Measurements from ENCODE around the gene ADAMTS17.

ADAMTS17 gene, protein sequence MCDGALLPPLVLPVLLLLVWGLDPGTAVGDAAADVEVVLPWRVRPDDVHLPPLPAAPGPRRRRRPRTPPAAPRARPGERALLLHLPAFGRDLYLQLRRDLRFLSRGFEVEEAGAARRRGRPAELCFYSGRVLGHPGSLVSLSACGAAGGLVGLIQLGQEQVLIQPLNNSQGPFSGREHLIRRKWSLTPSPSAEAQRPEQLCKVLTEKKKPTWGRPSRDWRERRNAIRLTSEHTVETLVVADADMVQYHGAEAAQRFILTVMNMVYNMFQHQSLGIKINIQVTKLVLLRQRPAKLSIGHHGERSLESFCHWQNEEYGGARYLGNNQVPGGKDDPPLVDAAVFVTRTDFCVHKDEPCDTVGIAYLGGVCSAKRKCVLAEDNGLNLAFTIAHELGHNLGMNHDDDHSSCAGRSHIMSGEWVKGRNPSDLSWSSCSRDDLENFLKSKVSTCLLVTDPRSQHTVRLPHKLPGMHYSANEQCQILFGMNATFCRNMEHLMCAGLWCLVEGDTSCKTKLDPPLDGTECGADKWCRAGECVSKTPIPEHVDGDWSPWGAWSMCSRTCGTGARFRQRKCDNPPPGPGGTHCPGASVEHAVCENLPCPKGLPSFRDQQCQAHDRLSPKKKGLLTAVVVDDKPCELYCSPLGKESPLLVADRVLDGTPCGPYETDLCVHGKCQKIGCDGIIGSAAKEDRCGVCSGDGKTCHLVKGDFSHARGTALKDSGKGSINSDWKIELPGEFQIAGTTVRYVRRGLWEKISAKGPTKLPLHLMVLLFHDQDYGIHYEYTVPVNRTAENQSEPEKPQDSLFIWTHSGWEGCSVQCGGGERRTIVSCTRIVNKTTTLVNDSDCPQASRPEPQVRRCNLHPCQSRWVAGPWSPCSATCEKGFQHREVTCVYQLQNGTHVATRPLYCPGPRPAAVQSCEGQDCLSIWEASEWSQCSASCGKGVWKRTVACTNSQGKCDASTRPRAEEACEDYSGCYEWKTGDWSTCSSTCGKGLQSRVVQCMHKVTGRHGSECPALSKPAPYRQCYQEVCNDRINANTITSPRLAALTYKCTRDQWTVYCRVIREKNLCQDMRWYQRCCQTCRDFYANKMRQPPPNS

GRCh38 chr15:100341750-100342560 is at the start of gene ADAMTS17:
TSS of gene ADAMTS17 (minus strand) at chr15:100341975. CDS start at chr15:100341899, 76 bp downstream.
- DNase-seq (peak; percentile 92 to 94), ATAC-seq (peak; percentile 93)
- Mint-ChIP-seq H3K27me3 (peaks cover 34% of the 10 kb centered on the region), H3K4me3 (peak within 1 kb of the TSS; percentile 68 to 70), H3K9me3 (no peaks in the 10 kb centered on the region), H3K27ac (no peak within 1 kb of the TSS), H3K4me1 (peaks cover 15% of the 10 kb centered on the region)

DNA sequence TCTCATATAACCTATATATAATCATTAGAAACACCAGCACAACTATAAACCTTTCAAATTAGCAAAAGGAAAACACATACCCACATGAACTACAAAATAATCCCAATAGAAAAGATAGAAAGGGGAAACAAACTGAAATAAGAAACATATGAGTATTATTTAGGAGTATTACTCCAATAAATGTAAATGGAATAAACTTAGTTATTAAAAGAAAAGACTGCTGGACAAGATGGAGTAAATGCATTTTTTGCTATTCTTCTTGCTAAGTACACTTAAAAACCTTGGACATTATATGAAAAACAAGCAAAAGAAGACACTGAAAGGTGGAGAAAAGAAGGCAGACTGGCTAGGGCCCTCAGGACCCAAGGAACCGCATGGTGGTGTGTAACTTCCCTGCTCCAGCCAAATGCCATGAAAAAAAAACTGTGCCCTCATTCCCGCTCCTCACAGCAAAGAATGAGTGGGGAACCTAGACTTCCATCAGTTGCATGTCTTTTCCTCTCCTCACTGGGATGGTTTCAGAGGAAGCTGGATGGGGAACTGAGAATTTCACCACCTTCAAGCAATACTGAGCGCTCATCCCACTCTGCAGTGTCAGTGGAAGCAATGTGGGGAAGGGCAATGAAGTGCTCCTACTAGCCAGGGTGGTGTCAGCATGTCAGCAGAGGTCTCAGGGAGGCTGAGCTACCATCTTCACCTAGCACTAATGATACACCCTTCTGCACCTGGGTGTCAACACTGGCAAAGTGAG is 43.7 kb upstream of the ADAMTS17 start:
- no peak for DNase-seq
- Mint-ChIP-seq H3K4me1 (no peaks in the 10 kb centered on the region), H3K27me3 (peaks cover 9% of the 10 kb centered on the region), H3K9me3 (peaks cover 11 to 24% of the 10 kb centered on the region in 2 donors), H3K4me3 (no peak overlapping the region), H3K27ac (no peak overlapping the region)
- ATAC-seq: no peak

GRCh38 chr15:100384108-100384410 is 42.3 kb upstream of the ADAMTS17 start:
- peaks cover 11 to 24% of the 10 kb centered on the region in 2 donors for H3K9me3 Mint-ChIP-seq
- DNase-seq (no peak), ATAC-seq (no peak)
- H3K4me1 Mint-ChIP-seq: no peaks in the 10 kb centered on the region
- H3K27me3 Mint-ChIP-seq: peaks cover 9% of the 10 kb centered on the region
- H3K4me3 Mint-ChIP-seq: no peak overlapping the region
- H3K27ac Mint-ChIP-seq: no peak overlapping the region

GRCh38 chr15:100383302-100384107 is 41.7 kb upstream of the ADAMTS17 start:
- DNase-seq (peak; percentile 8 to 16), ATAC-seq (no peak)
- no peak overlapping the region for H3K4me3 Mint-ChIP-seq
- peak overlapping the region in 1 of 2 donors; percentile 68 for H3K27ac Mint-ChIP-seq
- H3K4me1 Mint-ChIP-seq: no peaks in the 10 kb centered on the region
- peaks cover 9% of the 10 kb centered on the region for H3K27me3 Mint-ChIP-seq
- H3K9me3 Mint-ChIP-seq: peaks cover 8 to 24% of the 10 kb centered on the region in 2 donors

DNA sequence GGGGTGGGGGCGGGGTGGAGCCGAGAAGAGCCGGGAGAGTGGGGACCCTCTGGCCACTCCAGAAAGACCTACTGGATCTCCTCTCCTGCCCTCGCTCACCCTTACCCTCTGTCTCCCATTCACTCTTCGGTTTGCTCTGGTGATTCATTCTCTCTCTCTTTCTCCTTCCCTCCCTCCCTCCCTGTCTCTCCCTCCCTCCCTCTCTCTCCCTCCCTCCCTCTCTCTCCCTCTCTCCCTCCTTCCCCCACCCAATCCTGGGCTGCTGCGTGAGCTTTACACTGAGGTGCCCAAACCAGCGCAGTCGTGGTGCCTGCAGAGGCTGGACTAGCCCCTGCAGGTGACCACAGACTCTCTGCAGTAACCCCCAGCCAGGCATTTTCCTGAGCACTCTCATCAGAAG is 32.2 kb upstream of the ADAMTS17 start:
- no peak overlapping the region for H3K27ac Mint-ChIP-seq
- ATAC-seq: peak; percentile 40
- H3K9me3 Mint-ChIP-seq: peaks cover 8 to 13% of the 10 kb centered on the region in 2 donors
- no peak for DNase-seq
- H3K4me1 Mint-ChIP-seq: peaks cover 13% of the 10 kb centered on the region
- peak overlapping the region; percentile 65 to 71 for H3K4me3 Mint-ChIP-seq
- H3K27me3 Mint-ChIP-seq: peaks cover 44% of the 10 kb centered on the region

DNA sequence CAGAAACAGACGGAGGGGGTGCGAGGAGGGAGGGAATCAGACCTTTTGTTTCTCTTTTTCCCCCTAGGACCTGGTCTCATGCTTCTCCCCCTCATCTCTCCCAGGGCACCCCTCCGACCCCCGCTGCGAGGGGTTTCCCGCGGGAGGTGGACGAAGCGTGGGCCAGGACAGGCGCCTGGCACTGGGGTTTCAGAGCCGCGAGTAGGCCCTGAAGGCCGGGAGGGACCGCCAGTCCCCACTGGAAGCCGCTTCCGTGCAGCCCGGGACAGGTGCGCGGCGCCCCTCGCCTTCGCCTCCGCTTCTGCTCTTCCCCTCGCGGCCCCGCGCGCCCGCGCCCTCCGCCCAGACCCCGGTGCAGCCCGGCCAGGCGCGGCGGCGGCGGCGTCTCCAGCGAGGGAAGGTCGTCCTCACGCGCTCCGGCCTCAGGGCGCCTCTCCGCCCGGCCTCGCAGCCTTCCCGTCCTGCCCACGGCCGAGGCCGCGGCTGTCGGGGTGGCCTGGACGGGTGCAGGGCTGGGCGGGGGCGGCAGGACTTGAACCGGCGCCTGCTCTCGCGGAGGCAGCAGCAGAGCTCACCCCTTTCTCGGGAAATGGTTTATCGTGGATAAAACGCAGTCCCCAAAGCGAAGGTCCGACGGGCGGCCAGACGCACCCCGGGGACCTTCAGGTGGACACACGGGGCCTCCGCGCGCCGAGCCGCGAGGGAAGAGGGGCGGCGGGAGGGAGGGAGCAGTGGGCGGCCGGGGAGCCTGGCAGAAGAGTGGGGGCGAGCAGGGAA is 31.5 kb upstream of the ADAMTS17 start:
- Mint-ChIP-seq H3K9me3 (peaks cover 8 to 13% of the 10 kb centered on the region in 2 donors), H3K4me1 (peaks cover 13% of the 10 kb centered on the region), H3K4me3 (peak overlapping the region; percentile 35 to 58), H3K27ac (no peak overlapping the region), H3K27me3 (peaks cover 44% of the 10 kb centered on the region)
- DNase-seq (no peak), ATAC-seq (peak; percentile 64)

GRCh38 chr15:100372739-100373119 is 31.0 kb upstream of the ADAMTS17 start:
- Mint-ChIP-seq H3K27ac (no peak overlapping the region), H3K27me3 (peaks cover 44% of the 10 kb centered on the region), H3K4me3 (peak overlapping the region; percentile 42 to 58), H3K4me1 (peaks cover 13% of the 10 kb centered on the region), H3K9me3 (peaks cover 8 to 13% of the 10 kb centered on the region in 2 donors)
- ATAC-seq: peak; percentile 54
- no peak for DNase-seq

- Mint-ChIP-seq H3K27me3 (peaks cover 63% of the 10 kb centered on the region), H3K4me1 (peaks cover 4% of the 10 kb centered on the region), H3K9me3 (peaks cover 0 to 5% of the 10 kb centered on the region in 2 donors), H3K27ac (no peak overlapping the region), H3K4me3 (no peak overlapping the region)
- DNase-seq (no peak), ATAC-seq (no peak)
Observed at GRCh38 chr15:100355342-100355741, 13.6 kb upstream of the ADAMTS17 start.

GRCh38 chr15:100353449-100353848 is 11.7 kb upstream of the ADAMTS17 start:
- DNase-seq (no peak), ATAC-seq (no peak)
- Mint-ChIP-seq H3K27ac (no peak overlapping the region), H3K9me3 (peaks cover 0 to 2% of the 10 kb centered on the region in 2 donors), H3K27me3 (peaks cover 50% of the 10 kb centered on the region), H3K4me1 (peaks cover 10% of the 10 kb centered on the region), H3K4me3 (no peak overlapping the region)

GRCh38 chr15:100350434-100351226 is 8.9 kb upstream of the ADAMTS17 start:
- Mint-ChIP-seq H3K27ac (peak overlapping the region in 1 of 2 donors; percentile 96), H3K27me3 (peaks cover 24% of the 10 kb centered on the region), H3K9me3 (no peaks in the 10 kb centered on the region), H3K4me3 (peak overlapping the region; percentile 85 to 93), H3K4me1 (peaks cover 10% of the 10 kb centered on the region)
- no peak for ATAC-seq
- DNase-seq: no peak

GRCh38 chr15:100349696-100350433 is 8.1 kb upstream of the ADAMTS17 start:
- no peaks in the 10 kb centered on the region for H3K9me3 Mint-ChIP-seq
- peak overlapping the region; percentile 85 to 93 for H3K4me3 Mint-ChIP-seq
- peak; percentile 89 to 93 for DNase-seq
- peaks cover 17% of the 10 kb centered on the region for H3K27me3 Mint-ChIP-seq
- H3K27ac Mint-ChIP-seq: peak overlapping the region; percentile 94 to 96
- peak; percentile 95 for ATAC-seq
- peaks cover 10% of the 10 kb centered on the region for H3K4me1 Mint-ChIP-seq

DNA sequence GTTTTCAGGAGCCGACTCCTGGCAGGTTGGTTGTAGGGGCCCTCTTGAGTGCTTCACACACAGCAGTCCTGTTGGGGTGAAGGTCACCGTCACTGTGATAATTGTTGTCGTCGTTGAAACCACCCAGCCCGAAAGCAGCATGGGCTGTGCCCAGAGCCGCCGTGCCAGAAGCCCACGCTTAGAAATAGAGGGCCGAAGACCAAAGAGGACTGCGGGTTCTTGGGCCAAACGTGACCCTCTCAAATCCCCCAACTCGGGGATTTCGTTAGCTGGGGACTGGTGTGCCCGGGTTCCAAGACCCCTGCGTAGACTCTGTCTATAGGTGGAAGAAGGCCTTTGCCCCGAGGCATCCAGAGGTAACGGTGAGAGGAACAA is 7.5 kb upstream of the ADAMTS17 start:
- H3K27ac Mint-ChIP-seq: no peak overlapping the region
- H3K4me1 Mint-ChIP-seq: peaks cover 10% of the 10 kb centered on the region
- no peak for ATAC-seq
- H3K27me3 Mint-ChIP-seq: peaks cover 17% of the 10 kb centered on the region
- H3K9me3 Mint-ChIP-seq: no peaks in the 10 kb centered on the region
- DNase-seq: no peak
- peak overlapping the region; percentile 85 to 93 for H3K4me3 Mint-ChIP-seq

All from stimulated activated naive CD8-positive, alpha-beta T cell treated with anti-CD3 and anti-CD28 coated beads, Interleukin-15, amount 100 ng/mL, for 72 hours (primary cell).